B cell (primary cell): ENCODE data around the gene ATP6V1F. TPM values are rescaled to one million over a fixed set of nuclear protein-coding genes. Genes with fewer than 3 reads are reported as not detected.

ENCODE experiments used
- ATAC-seq: fragments of 200-7000 bp; cut with Tn5 transposase; one replicate; pipeline ENCODE4 v1.10.0; 2021; ENCODE audit warnings: low read depth, mild to moderate bottlenecking, moderate number of reproducible peaks, moderate library complexity
- CTCF ChIA-PET: fragments of 350-600 bp; sonication (Branson Sonifier 250); formaldehyde crosslinking; loops from one replicate; lab custom pipeline; 2021; ENCODE audit warnings: antibody characterized with exemption, inconsistent platforms; lab: Charles Lee
- POLR2A ChIA-PET: fragments of 350-600 bp; sonication (Branson Sonifier 250); formaldehyde crosslinking; loops from one replicate; lab custom pipeline; 2021; ENCODE audit warnings: antibody characterized with exemption; lab: Charles Lee
- DNase-seq: peaks from one replicate; pipeline ENCODE4 v3.0.0; 2013
- H2AFZ ChIP-seq: 2 replicates; pipeline ENCODE4 v1.6.1; 2012; ENCODE audit warnings: mild to moderate bottlenecking, low read depth, low read length; ENCODE audit not compliant: insufficient read depth, poor library complexity, severe bottlenecking
- H3K27ac ChIP-seq, 2 donors: 1 replicate in 1 of 2; 2 replicates in 1 of 2; pipeline ENCODE4 v1.5.1; 2012 to 2013; ENCODE audit warnings: low read length in 2 of 2, mild to moderate bottlenecking in 2 of 2, moderate library complexity in 1 of 2
- H3K27me3 ChIP-seq, 4 experiments: fragments of 200-600 bp in 1 of 4; sonication (generic) in 1 of 4; replicated peaks in 1 of 4; 1 replicate in 2 of 4; 2 replicates in 2 of 4; pipeline versions ENCODE4 v1.6.1 to v1.7.0; 2013 to 2016; ENCODE audit warnings: low read length in 3 of 4, mild to moderate bottlenecking in 2 of 4, mixed read lengths in 1 of 4, moderate library complexity in 1 of 4; ENCODE audit not compliant: insufficient read depth in 4 of 4, control insufficient read depth in 3 of 4; ENCODE audit errors: control extremely low read depth in 1 of 4
- H3K36me3 ChIP-seq, 2 experiments: replicated peaks in 1 of 2; 1 replicate in 1 of 2; 2 replicates in 1 of 2; pipeline versions ENCODE4 v1.6.1 to v1.7.1; 2013; ENCODE audit warnings: low read length in 1 of 2; ENCODE audit not compliant: insufficient read depth in 2 of 2, control insufficient read depth in 1 of 2; ENCODE audit errors: control extremely low read depth in 1 of 2, extremely low read depth in 1 of 2
- H3K4me1 ChIP-seq, 2 donors: fragments of 200-600 bp in 1 of 2; sonication (generic) in 1 of 2; 1 replicate in 1 of 2; 2 replicates in 1 of 2; pipeline versions ENCODE4 v1.5.1 to v1.6.1; 2013 to 2017; ENCODE audit warnings: low read length in 2 of 2; ENCODE audit not compliant: control insufficient read depth in 2 of 2, insufficient read depth in 2 of 2
- H3K4me2 ChIP-seq: replicated peaks from 2 replicates; pipeline ENCODE3; 2012; ENCODE audit warnings: mild to moderate bottlenecking, low read depth, low read length; ENCODE audit not compliant: poor library complexity, severe bottlenecking
- H3K4me3 ChIP-seq, 5 experiments: fragments of 200-600 bp in 1 of 5; sonication (generic) in 1 of 5; 1 replicate in 3 of 5; 2 replicates in 2 of 5; pipeline versions ENCODE4 v1.5.1 to v1.7.0; 2011 to 2016; ENCODE audit warnings: low read length in 4 of 5, mild to moderate bottlenecking in 4 of 5, low read depth in 2 of 5, control low read depth in 1 of 5, moderate library complexity in 1 of 5; ENCODE audit not compliant: insufficient read depth in 1 of 5; ENCODE audit errors: control extremely low read depth in 1 of 5, extremely low read depth in 1 of 5
- H3K79me2 ChIP-seq: fragments of 200-600 bp; sonication (generic); one replicate; pipeline ENCODE4 v1.6.0; 2016; ENCODE audit warnings: low read length; ENCODE audit not compliant: control insufficient read depth, insufficient read depth
- H3K9ac ChIP-seq: fragments of 200-600 bp; sonication (generic); 2 replicates; pipeline ENCODE4 v1.6.1; 2017; ENCODE audit warnings: mild to moderate bottlenecking, low read length, moderate library complexity
- H3K9me3 ChIP-seq, 3 donors: one replicate each; pipeline versions ENCODE4 v1.6.1 to v1.7.1; 2013; ENCODE audit warnings: low read length in 2 of 3; ENCODE audit not compliant: control insufficient read depth in 2 of 3, insufficient read depth in 1 of 3; ENCODE audit errors: control extremely low read depth in 1 of 3
- H4K20me1 ChIP-seq: 2 replicates; pipeline ENCODE4 v1.6.0; 2012; ENCODE audit warnings: mild to moderate bottlenecking, low read length; ENCODE audit not compliant: insufficient read depth, control insufficient read depth, poor library complexity, severe bottlenecking
- H3K27ac Mint-ChIP-seq: one replicate; pipeline ENCODE4 v1.8.0; 2021; ENCODE audit warnings: mixed read lengths
- H3K27me3 Mint-ChIP-seq: one replicate; pipeline ENCODE4 v1.8.0; 2021; ENCODE audit warnings: mixed read lengths
- H3K4me1 Mint-ChIP-seq: one replicate; pipeline ENCODE4 v1.8.0; 2021; ENCODE audit warnings: mixed read lengths
- H3K4me3 Mint-ChIP-seq: one replicate; pipeline ENCODE4 v1.8.0; 2021; ENCODE audit warnings: mixed read lengths
- H3K9me3 Mint-ChIP-seq: one replicate; pipeline ENCODE4 v1.8.0; 2022; ENCODE audit warnings: mixed read lengths; ENCODE audit not compliant: insufficient read depth
- CTCF ChIP-seq: fragments of 200-600 bp; IDR thresholded peaks from one replicate; pipeline ENCODE4 v1.8.0; 2022; ENCODE audit warnings: antibody characterized with exemption, mild to moderate bottlenecking
- EZH2 ChIP-seq: IDR thresholded peaks from 2 replicates; pipeline ENCODE4 v1.6.1; 2012; ENCODE audit warnings: borderline replicate concordance, low read depth, mild to moderate bottlenecking, moderate library complexity, low read length; ENCODE audit not compliant: insufficient read depth, poor library complexity, severe bottlenecking
- WGBS: methylation state at CpG from one replicate; pipeline ENCODE4 v1.1.5; 2013; ENCODE audit warnings: missing lambda C conversion rate; ENCODE audit not compliant: insufficient coverage; 5-methylcytosine and 5-hydroxymethylcytosine counted together
- intact Hi-C: fragments of 100-400 bp; cut with micrococcal nuclease; formaldehyde crosslinking; loops from one replicate; pipeline ENCODE4 v1.10.0; 2022
- polyA plus RNA-seq: library from polyadenylated mRNA; depleted of rRNA; stranded (reverse); fragments of >200 nt; gene quantifications from 2 replicates; pipeline ENCODE4 v1.2.3, GENCODE V29; 2012
- total RNA-seq, 2 donors: library from RNA; stranded (reverse); fragments of 120-200 nt in 1 of 2; gene quantifications; 1 replicate in 1 of 2; 2 replicates in 1 of 2; pipeline versions ENCODE4 v1.2.3 to v1.2.4, GENCODE V29; 2013 to 2022

Gene ATP6V1F
- total and polyA plus RNA-seq, 2 donors (not counting 1 experiment from before 2014, with no cell fraction given) = 81.7 to 198 TPM

GRCh38 chr7:128893251-128894100 is 30.8 kb downstream of the ATP6V1F start:
- WGBS = 97% methylated on average over 12 of the region's 23 CpGs
- ChIA-PET CTCF (interaction anchor here (1.8 kb wide), 1 partner anchor 10 kb away, joined by 5 read pairs; no protein-coding TSS in a partner anchor), POLR2A (no interaction called here)
- Mint-ChIP-seq H3K27ac (no peak overlapping the region), H3K9me3 (no peaks in the 10 kb centered on the region), H3K4me3 (no peak overlapping the region), H3K27me3 (peaks cover 10% of the 10 kb centered on the region), H3K4me1 (peaks cover 4% of the 10 kb centered on the region)
- Histone ChIP-seq H4K20me1 (no peaks in the 10 kb centered on the region), H3K9me3 (no peaks in the 10 kb centered on the region), H3K4me3 (no peak overlapping the region), H3K4me2 (no peak overlapping the region), H3K27me3 (peaks cover 0 to 33% (median 6%) of the 10 kb centered on the region in 4 experiments), H3K4me1 (peaks cover 7 to 12% of the 10 kb centered on the region in 2 donors), H3K36me3 (no peaks in the 10 kb centered on the region), H3K79me2 (no peaks in the 10 kb centered on the region), H3K27ac (no peak overlapping the region), H2AFZ (no peak overlapping the region), H3K9ac (no peak overlapping the region)
- ATAC-seq = no peak
- intact Hi-C loops = no loop called here
- DNase-seq = no peak
- TF ChIP-seq CTCF = no peak
- TF ChIP-seq EZH2 = no peak

GRCh38 chr7:128894101-128894440 is 31.4 kb downstream of the ATP6V1F start:
- DNase-seq (no peak), ATAC-seq (no peak)
- no peaks in the 10 kb centered on the region for H4K20me1 ChIP-seq
- Mint-ChIP-seq H3K4me3 (no peak overlapping the region), H3K27ac (no peak overlapping the region), H3K27me3 (peaks cover 10% of the 10 kb centered on the region), H3K4me1 (peaks cover 4% of the 10 kb centered on the region), H3K9me3 (no peaks in the 10 kb centered on the region)
- no peak for TF ChIP-seq EZH2
- no peak for TF ChIP-seq CTCF
- H3K36me3 ChIP-seq = no peaks in the 10 kb centered on the region
- H3K27ac ChIP-seq = no peak overlapping the region
- intact Hi-C loops = no loop called here
- no peaks in the 10 kb centered on the region for H3K79me2 ChIP-seq
- 100% methylated on average over 1 of the region's 6 CpGs for WGBS
- H3K9ac ChIP-seq = no peak overlapping the region
- H3K4me2 ChIP-seq = no peak overlapping the region
- POLR2A ChIA-PET = no interaction called here
- H3K4me3 ChIP-seq = no peak overlapping the region
- H3K4me1 ChIP-seq = peaks cover 7 to 12% of the 10 kb centered on the region in 2 donors
- peaks cover 0 to 3% (median under 1%) of the 10 kb centered on the region in 3 donors for H3K9me3 ChIP-seq
- CTCF ChIA-PET = no interaction called here
- H2AFZ ChIP-seq = no peak overlapping the region
- H3K27me3 ChIP-seq = peaks cover 0 to 31% (median 6%) of the 10 kb centered on the region in 4 experiments
